ENCODE measurements around the gene SECISBP2L.
A peak's percentile ranks its signal among the peaks of the same experiment; 100 is the strongest.
"Not testable (repeated sequence)": the region's sequence is repeated elsewhere in the genome, so short reads cannot be mapped to it uniquely, and the experiment has no call there.

The SECISBP2L gene

GRCh38 chr15:49015896-49016295 lies 30.4 kb downstream of the SECISBP2L start:
- no peak for DNase-seq (ENCODE audit: low read depth in 1 of 2, low spot score in 1 of 2)

GRCh38 chr15:48999314-48999713 lies 46.9 kb downstream of the SECISBP2L start:
- DNase-seq (ENCODE audit: low read depth in 1 of 2, low spot score in 1 of 2), result no peak

GRCh38 chr15:48996276-48996675 lies 50.0 kb downstream of the SECISBP2L start:
- no peak for DNase-seq (ENCODE audit: low read depth in 1 of 2, low spot score in 1 of 2)

GRCh38 chr15:48993380-48993779 lies 52.9 kb downstream of the SECISBP2L start:
- no peak for DNase-seq (ENCODE audit: low read depth in 1 of 2, low spot score in 1 of 2)

- no peak for DNase-seq (ENCODE audit: low read depth in 1 of 2, low spot score in 1 of 2)
These were observed 53.7 kb downstream of the SECISBP2L start for GRCh38 chr15:48992545-48992944.

GRCh38 chr15:48992096-48992495 lies 54.1 kb downstream of the SECISBP2L start:
- no peak for DNase-seq (ENCODE audit: low read depth in 1 of 2, low spot score in 1 of 2)

GRCh38 chr15:48989170-48989569 lies 57.1 kb downstream of the SECISBP2L start:
- DNase-seq (ENCODE audit: low read depth in 1 of 2, low spot score in 1 of 2), result no peak

GRCh38 chr15:48987142-48987541 lies 59.1 kb downstream of the SECISBP2L start:
- no peak for DNase-seq (ENCODE audit: low read depth in 1 of 2, low spot score in 1 of 2)

GRCh38 chr15:48986240-48986639 lies 60.0 kb downstream of the SECISBP2L start:
- DNase-seq (ENCODE audit: low read depth in 1 of 2, low spot score in 1 of 2), result no peak

GRCh38 chr15:48985516-48985915 lies 60.7 kb downstream of the SECISBP2L start:
- DNase-seq (ENCODE audit: low read depth in 1 of 2, low spot score in 1 of 2), result no peak

- no peak for DNase-seq (ENCODE audit: low read depth in 1 of 2, low spot score in 1 of 2)
These were observed 61.4 kb downstream of the SECISBP2L start for GRCh38 chr15:48984811-48985352.

GRCh38 chr15:48984021-48984710 lies 62.1 kb downstream of the SECISBP2L start:
- DNase-seq (ENCODE audit: low read depth in 1 of 2, low spot score in 1 of 2), result no peak

GRCh38 chr15:48983300-48983699 lies 62.9 kb downstream of the SECISBP2L start:
- DNase-seq (ENCODE audit: low read depth in 1 of 2, low spot score in 1 of 2), result no peak

- no peak for DNase-seq (ENCODE audit: low read depth in 1 of 2, low spot score in 1 of 2)
These were observed 64.3 kb downstream of the SECISBP2L start for GRCh38 chr15:48981941-48982340.

- DNase-seq (ENCODE audit: low read depth in 1 of 2, low spot score in 1 of 2), result no peak
These were observed 67.6 kb downstream of the SECISBP2L start for GRCh38 chr15:48978638-48979037.

GRCh38 chr15:48976444-48977088 lies 69.7 kb downstream of the SECISBP2L start:
- DNase-seq (ENCODE audit: low read depth in 1 of 2, low spot score in 1 of 2), result no peak

- DNase-seq (ENCODE audit: low read depth in 1 of 2, low spot score in 1 of 2), result peak; percentile 48 to 66
These were observed 70.5 kb downstream of the SECISBP2L start for GRCh38 chr15:48975472-48976419.

GRCh38 chr15:48974882-48975281 lies 71.4 kb downstream of the SECISBP2L start:
- no peak for DNase-seq (ENCODE audit: low read depth in 1 of 2, low spot score in 1 of 2)

GRCh38 chr15:48972750-48973503 lies 73.3 kb downstream of the SECISBP2L start:
- no peak for DNase-seq (ENCODE audit: low read depth in 1 of 2, low spot score in 1 of 2)

GRCh38 chr15:48970926-48971325 lies 75.3 kb downstream of the SECISBP2L start:
- not testable (repeated sequence) for DNase-seq (ENCODE audit: low read depth in 1 of 2, low spot score in 1 of 2)

- no peak for DNase-seq (ENCODE audit: low read depth in 1 of 2, low spot score in 1 of 2)
These were observed 78.2 kb downstream of the SECISBP2L start for GRCh38 chr15:48968066-48968465.
